NCI-H128 (cell line): Measurements from ENCODE around the gene AGL.
"Not testable (repeated sequence)": the region's sequence is repeated elsewhere in the genome, so short reads cannot be mapped to it uniquely, and the experiment has no call there.

ENCODE experiments used
- DNase-seq: peaks from one replicate; lab custom pipeline; 2025; ENCODE audit not compliant: unreplicated experiment; lab: John Stamatoyannopoulos, UW

Gene AGL

GRCh38 chr1:99936071-99936470 is 85.9 kb downstream of the AGL start:
- DNase-seq = no peak

GRCh38 chr1:99942723-99943122 is 92.6 kb downstream of the AGL start:
- DNase-seq = no peak

GRCh38 chr1:99943223-99943794 is 93.1 kb downstream of the AGL start:
- peak; percentile 31 for DNase-seq

GRCh38 chr1:99944192-99944591 is 94.0 kb downstream of the AGL start:
- DNase-seq = no peak

GRCh38 chr1:99945174-99945573 is 95.0 kb downstream of the AGL start:
- DNase-seq = no peak

GRCh38 chr1:99950486-99950885 is 100.3 kb downstream of the AGL start:
- DNase-seq = no peak

GRCh38 chr1:99952522-99952921 is 102.4 kb downstream of the AGL start:
- DNase-seq = no peak

- DNase-seq = no peak
These were observed 105.2 kb downstream of the AGL start for GRCh38 chr1:99955375-99955774.

- no peak for DNase-seq
These were observed 106.6 kb downstream of the AGL start for GRCh38 chr1:99956755-99957154.

GRCh38 chr1:99957818-99958217 is 107.7 kb downstream of the AGL start:
- DNase-seq = no peak

GRCh38 chr1:99959189-99959705 is 109.1 kb downstream of the AGL start:
- not testable (repeated sequence) for DNase-seq

- not testable (repeated sequence) for DNase-seq
These were observed 110.1 kb downstream of the AGL start for GRCh38 chr1:99960260-99960659.

- DNase-seq = no peak
These were observed 113.1 kb downstream of the AGL start for GRCh38 chr1:99963041-99963795.

GRCh38 chr1:99964806-99965205 is 114.6 kb downstream of the AGL start:
- no peak for DNase-seq

GRCh38 chr1:99965646-99966375 is 115.7 kb downstream of the AGL start:
- DNase-seq = no peak

GRCh38 chr1:99968214-99968613 is 118.1 kb downstream of the AGL start:
- DNase-seq = no peak

- no peak for DNase-seq
These were observed 119.1 kb downstream of the AGL start for GRCh38 chr1:99969260-99969728.

GRCh38 chr1:99969729-99970621 is 119.8 kb downstream of the AGL start, which contains the start of gene SLC35A3:
SLC35A3 (plus strand) TSS chr1:99969996; CDS start chr1:99993555, 23,559 bp downstream.
- DNase-seq = peak; percentile 69

GRCh38 chr1:99970713-99971255 is 120.6 kb downstream of the AGL start:
- DNase-seq = no peak

- DNase-seq = not testable (repeated sequence)
These were observed 121.9 kb downstream of the AGL start for GRCh38 chr1:99972066-99972465.
